Stimulated activated naive CD8-positive, alpha-beta T cell treated with anti-CD3 and anti-CD28 coated beads, Interleukin-15, Interleukin-2, amounts not matched to agents 100 U/mL and 50 U/mL, for 24 hours (primary cell): Measurements from ENCODE around the gene OVCH1.
"Not testable (repeated sequence)": the region's sequence is repeated elsewhere in the genome, so short reads cannot be mapped to it uniquely, and the experiment has no call there.

Experiments
- ATAC-seq: fragments of 150-1000 bp; cut with Tn5 transposase; one replicate; pipeline ENCODE4 v1.10.0; 2021
- DNase-seq: peaks from one replicate; pipeline ENCODE4 v3.0.0; 2021

The OVCH1 gene

DNA sequence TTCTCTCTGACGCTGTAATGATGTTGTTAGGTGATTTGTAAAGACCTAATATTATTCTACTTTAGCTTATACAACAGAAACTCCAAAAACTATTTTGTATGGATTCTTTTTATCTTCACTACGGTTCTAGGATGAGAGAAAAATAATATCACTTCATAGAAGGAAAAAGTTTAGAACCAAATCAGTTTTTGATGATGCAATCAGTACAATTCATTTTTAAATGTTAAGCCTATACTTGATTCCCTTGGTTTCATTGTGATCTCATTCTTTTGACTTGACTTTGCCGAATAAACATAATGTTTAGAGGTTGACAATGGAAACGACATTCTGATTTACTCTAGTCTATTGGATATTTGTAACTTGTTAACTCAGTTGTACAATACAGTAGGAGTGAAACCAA lies 91.9 kb downstream of the OVCH1 start:
- ATAC-seq (no peak), DNase-seq (no peak)

DNA sequence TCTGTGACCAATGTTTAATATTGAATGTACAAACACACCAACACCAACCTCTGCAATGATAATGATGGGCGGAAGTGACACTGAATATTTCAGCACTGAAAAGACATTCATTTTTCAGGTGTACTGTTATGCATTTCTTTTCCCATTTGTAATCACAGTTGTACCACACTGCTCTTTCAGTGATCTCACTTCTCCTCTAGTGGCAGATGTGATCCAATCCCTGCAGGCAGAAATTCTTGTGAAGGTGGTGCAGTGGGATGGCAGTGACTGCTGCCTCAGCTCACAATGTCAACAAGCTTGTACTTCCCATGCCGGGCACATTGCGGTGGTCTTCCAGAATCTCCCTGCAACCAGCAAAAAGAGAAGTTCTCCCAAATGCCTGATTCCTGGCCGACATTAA lies 93.5 kb downstream of the OVCH1 start:
- DNase-seq (no peak), ATAC-seq (no peak)

- DNase-seq (no peak), ATAC-seq (no peak)
These were observed 95.0 kb downstream of the OVCH1 start for GRCh38 chr12:29402437-29402836.

- DNase-seq: no peak
- no peak for ATAC-seq
These were observed 99.0 kb downstream of the OVCH1 start for GRCh38 chr12:29398495-29398894.

- ATAC-seq (no peak), DNase-seq (no peak)
These were observed 100.7 kb downstream of the OVCH1 start for GRCh38 chr12:29396774-29397173.

- DNase-seq: no peak
- ATAC-seq: no peak
These were observed 102.1 kb downstream of the OVCH1 start for GRCh38 chr12:29395356-29395755.

- peak; percentile 59 for ATAC-seq
- not testable (repeated sequence) for DNase-seq
These were observed 107.1 kb downstream of the OVCH1 start for GRCh38 chr12:29390419-29390818.

DNA sequence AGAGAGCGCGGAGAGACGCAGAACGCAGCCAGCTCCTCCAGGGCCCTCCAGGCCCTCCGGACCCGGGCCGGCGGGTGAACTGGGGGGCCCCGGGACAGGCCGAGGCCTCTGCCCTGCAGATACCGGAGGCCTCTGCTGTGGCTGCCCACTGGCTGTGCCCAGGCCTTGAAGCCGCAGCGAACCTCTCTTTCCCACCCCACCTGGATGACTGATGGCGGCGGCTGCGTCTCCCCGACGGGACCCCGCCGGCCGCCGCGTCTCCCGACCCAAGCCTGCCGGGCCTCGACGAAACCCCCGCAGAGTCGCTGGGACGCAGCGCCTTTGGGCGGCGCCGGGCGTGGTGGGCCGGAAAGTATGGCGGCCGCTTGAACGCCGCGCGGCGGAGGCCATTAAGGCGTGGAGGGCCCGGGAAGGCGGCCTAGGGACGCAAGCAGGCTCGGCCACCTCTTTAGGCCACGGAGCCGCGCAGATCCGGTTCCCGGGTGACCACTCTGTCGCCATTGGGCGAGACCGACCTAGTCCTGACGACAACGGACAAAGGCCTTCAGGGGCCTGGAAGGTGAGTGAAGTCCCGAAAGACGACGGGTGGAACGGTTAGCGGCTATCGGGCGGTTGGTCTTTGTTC lies 108.1 kb downstream of the OVCH1 start:
- ATAC-seq (no peak), DNase-seq (no peak)

GRCh38 chr12:29386084-29386680 lies 111.3 kb downstream of the OVCH1 start:
- not testable (repeated sequence) for ATAC-seq, DNase-seq

- DNase-seq, ATAC-seq: not testable (repeated sequence)
These were observed 112.3 kb downstream of the OVCH1 start for GRCh38 chr12:29385194-29385593.

- ATAC-seq: no peak
- DNase-seq: no peak
These were observed 115.2 kb downstream of the OVCH1 start for GRCh38 chr12:29382251-29382650.

DNA sequence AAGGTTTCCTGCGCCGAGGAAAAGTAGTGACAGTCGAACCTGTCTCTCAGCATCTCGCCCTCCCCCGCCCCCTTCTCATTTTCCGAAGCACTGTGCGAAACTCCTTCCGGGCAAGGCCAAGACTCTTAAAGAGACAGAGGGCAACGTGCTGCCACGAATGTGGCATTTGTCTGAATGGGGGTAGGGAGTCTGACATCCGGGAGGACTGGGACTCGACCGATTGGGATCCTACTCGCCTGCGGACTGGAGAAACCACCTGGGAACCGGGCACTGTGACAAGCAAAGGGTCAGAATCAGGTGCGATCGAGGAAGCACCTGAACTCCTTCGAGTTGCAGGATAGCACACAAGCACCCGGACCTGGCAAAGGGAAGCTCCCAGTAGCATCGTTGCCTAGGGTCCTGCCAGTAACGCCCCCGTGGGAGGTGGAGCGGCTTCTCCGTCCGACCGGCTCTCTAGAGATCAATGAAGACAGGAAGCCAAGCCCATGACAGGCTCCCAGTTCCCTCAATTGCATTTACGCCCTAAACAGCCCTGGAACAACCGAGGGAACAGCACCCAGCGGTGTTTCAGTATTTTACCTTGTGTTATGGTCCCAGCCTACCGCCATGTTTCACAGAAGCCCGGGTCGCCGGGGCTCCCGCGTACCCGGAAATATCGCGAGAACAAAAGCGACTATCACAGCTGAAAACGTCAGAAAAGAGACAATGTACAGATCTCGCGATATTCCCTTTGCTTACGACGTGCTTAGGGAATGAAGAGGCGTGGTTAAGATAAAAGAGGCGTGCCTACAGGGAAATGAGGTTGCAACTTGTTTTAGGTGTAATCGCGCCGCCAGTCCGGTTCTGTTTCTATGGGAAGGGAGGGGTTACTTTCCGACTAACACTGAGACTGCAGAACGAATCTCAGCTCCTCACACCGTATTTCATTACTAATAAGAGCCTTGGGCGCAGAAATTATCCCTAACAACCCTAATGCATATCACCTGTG lies 116.7 kb downstream of the OVCH1 start, which contains the start of gene ERGIC2:
Gene ERGIC2, minus strand, starts transcription at position 637 of the 988 bp plus-strand sequence. CDS start 9,539 bp downstream, outside the sequence.
- peak; percentile 94 for ATAC-seq
- DNase-seq: peak; percentile 84
